DMS153 (cell line): ENCODE results near the gene APEH.

Experiments
- DNase-seq: peaks from one replicate; lab custom pipeline; 2025; lab: John Stamatoyannopoulos, UW

APEH gene

GRCh38 chr3:49727924-49728361 is 53.8 kb downstream of the APEH start:
- DNase-seq = no peak

- no peak for DNase-seq
Observed at GRCh38 chr3:49729966-49730609, 55.9 kb downstream of the APEH start.

- no peak for DNase-seq
Observed at GRCh38 chr3:49732597-49732996, 58.4 kb downstream of the APEH start.

DNA sequence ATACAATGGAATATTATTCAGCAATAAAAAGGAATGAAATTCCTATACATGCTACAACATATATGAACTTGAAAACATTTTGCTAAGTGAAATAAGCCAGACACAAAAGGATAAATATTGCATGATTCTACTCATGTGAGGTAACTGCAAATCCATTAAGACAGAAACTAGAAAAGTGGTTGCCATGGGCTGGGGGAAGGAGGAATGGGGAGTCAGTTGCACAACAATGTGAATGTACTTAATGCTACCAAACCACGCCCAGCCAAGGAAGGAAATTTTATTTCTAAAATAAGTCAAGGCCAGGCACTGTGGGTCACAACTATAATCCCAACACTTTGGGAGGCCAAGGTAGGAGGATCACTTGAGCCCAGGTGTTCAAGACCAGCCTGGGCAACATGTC is 59.4 kb downstream of the APEH start:
- no peak for DNase-seq
